WTC11 (cell line): ENCODE data around the gene KLHL14. TPM values are rescaled to one million over a fixed set of nuclear protein-coding genes. Genes with fewer than 3 reads are reported as not detected.

ENCODE experiments used
- ATAC-seq: fragments of 200-7000 bp; cut with Tn5 transposase; 2 replicates; pipeline ENCODE4 v1.10.0; 2021; ENCODE audit warnings: mild to moderate bottlenecking, moderate library complexity
- CTCF ChIA-PET: fragments of 300-600 bp; sonication (Branson Sonifier 250); formaldehyde crosslinking; loops from one replicate; lab custom pipeline; 2021; ENCODE audit warnings: antibody characterized with exemption; lab: Charles Lee
- POLR2A ChIA-PET: fragments of 350-600 bp; sonication (Branson Sonifier 250); formaldehyde crosslinking; loops from one replicate; lab custom pipeline; 2021; ENCODE audit warnings: antibody characterized with exemption; lab: Charles Lee
- DNase-seq: peaks from one replicate; pipeline ENCODE4 v3.0.0; 2021; ENCODE audit warnings: low spot score
- H3K27ac Mint-ChIP-seq: 2 replicates; pipeline ENCODE4 v1.8.0; 2021; ENCODE audit warnings: mixed read lengths
- H3K27me3 Mint-ChIP-seq: 2 replicates; pipeline ENCODE4 v1.8.0; 2021; ENCODE audit warnings: low read depth, mild to moderate bottlenecking, moderate library complexity, mixed read lengths
- H3K36me3 Mint-ChIP-seq: 2 replicates; pipeline ENCODE4 v1.8.0; 2021; ENCODE audit warnings: mixed read lengths
- H3K4me1 Mint-ChIP-seq: 2 replicates; pipeline ENCODE4 v1.8.0; 2022; ENCODE audit warnings: mixed read lengths
- H3K4me3 Mint-ChIP-seq: 2 replicates; pipeline ENCODE4 v1.8.0; 2021; ENCODE audit warnings: mild to moderate bottlenecking, moderate library complexity, mixed read lengths
- H3K9me3 Mint-ChIP-seq: 2 replicates; pipeline ENCODE4 v1.8.0; 2021; ENCODE audit warnings: mixed read lengths
- ATF1 ChIP-seq: sonication (generic); formaldehyde crosslinking; IDR thresholded peaks from 2 replicates; pipeline ENCODE4 v1.8.1; 2023; ENCODE audit warnings: mild to moderate bottlenecking, moderate library complexity, missing genetic modification reagents
- CBFB ChIP-seq: sonication (generic); formaldehyde crosslinking; IDR thresholded peaks from 2 replicates; pipeline ENCODE4 v1.8.1; 2022; ENCODE audit warnings: mild to moderate bottlenecking, low read depth, missing genetic modification reagents
- CTCF ChIP-seq: fragments of 200-600 bp; IDR thresholded peaks from 2 replicates; pipeline ENCODE4 v1.8.0; 2022; ENCODE audit warnings: antibody characterized with exemption
- SP1 ChIP-seq: sonication (generic); formaldehyde crosslinking; conservative IDR thresholded peaks from 2 replicates; pipeline ENCODE4 v1.8.1; 2022; ENCODE audit warnings: missing genetic modification reagents
- ZBTB21 ChIP-seq: sonication (generic); formaldehyde crosslinking; IDR thresholded peaks from 2 replicates; pipeline ENCODE4 v1.8.1; 2023; ENCODE audit warnings: mild to moderate bottlenecking, missing genetic modification reagents, borderline replicate concordance
- ZNF138 ChIP-seq: sonication (generic); formaldehyde crosslinking; conservative IDR thresholded peaks from 2 replicates; pipeline ENCODE4 v1.8.1; 2022; ENCODE audit warnings: mild to moderate bottlenecking, moderate library complexity, missing genetic modification reagents
- ZNF232 ChIP-seq: sonication (generic); formaldehyde crosslinking; IDR thresholded peaks from 2 replicates; pipeline ENCODE4 v1.8.0; 2022; ENCODE audit warnings: mild to moderate bottlenecking, missing genetic modification reagents
- ZNF317 ChIP-seq: sonication (generic); formaldehyde crosslinking; IDR thresholded peaks from 2 replicates; pipeline ENCODE4 v1.8.1; 2023; ENCODE audit warnings: low read depth, mild to moderate bottlenecking, moderate library complexity, missing genetic modification reagents, borderline replicate concordance
- ZNF416 ChIP-seq: fragments of 250-450 bp; sonication (Bioruptor Pico); IDR thresholded peaks from 2 replicates; pipeline ENCODE4 v1.9.0; 2021; ENCODE audit warnings: mild to moderate bottlenecking, inconsistent platforms
- total RNA-seq: library from RNA; stranded (reverse); gene quantifications from 3 replicates; pipeline ENCODE4 v1.2.3, GENCODE V29; 2021
- TF ChIP-seq, protein P1 (sequence below): sonication (generic); formaldehyde crosslinking; IDR thresholded peaks from 2 replicates; pipeline ENCODE4 v1.8.0; 2023; ENCODE audit warnings: mild to moderate bottlenecking, missing genetic modification reagents
- TF ChIP-seq, protein P2 (sequence below): fragments of 250-450 bp; sonication (Bioruptor Pico); IDR thresholded peaks from 2 replicates; pipeline ENCODE4 v2.1.2; 2022; ENCODE audit warnings: mild to moderate bottlenecking, moderate library complexity
- TF ChIP-seq, protein P3 (sequence below): sonication (generic); formaldehyde crosslinking; IDR thresholded peaks from 2 replicates; pipeline ENCODE4 v1.8.0; 2022; ENCODE audit warnings: mild to moderate bottlenecking, missing genetic modification reagents
- TF ChIP-seq, protein P4 (sequence below): sonication (generic); formaldehyde crosslinking; IDR thresholded peaks from 2 replicates; pipeline ENCODE4 v1.8.0; 2022; ENCODE audit warnings: mild to moderate bottlenecking, missing genetic modification reagents

The KLHL14 gene
- total RNA-seq, 1 experiment from 2014 or later = 4.3 TPM

GRCh38 chr18:32717126-32717525, 55.7 kb downstream of the KLHL14 start:
- H3K36me3 Mint-ChIP-seq = no peaks in the 10 kb centered on the region
- POLR2A ChIA-PET = no interaction called here
- peaks cover 4% of the 10 kb centered on the region; the same call in 1 of the 2 replicates for H3K9me3 Mint-ChIP-seq

DNA sequence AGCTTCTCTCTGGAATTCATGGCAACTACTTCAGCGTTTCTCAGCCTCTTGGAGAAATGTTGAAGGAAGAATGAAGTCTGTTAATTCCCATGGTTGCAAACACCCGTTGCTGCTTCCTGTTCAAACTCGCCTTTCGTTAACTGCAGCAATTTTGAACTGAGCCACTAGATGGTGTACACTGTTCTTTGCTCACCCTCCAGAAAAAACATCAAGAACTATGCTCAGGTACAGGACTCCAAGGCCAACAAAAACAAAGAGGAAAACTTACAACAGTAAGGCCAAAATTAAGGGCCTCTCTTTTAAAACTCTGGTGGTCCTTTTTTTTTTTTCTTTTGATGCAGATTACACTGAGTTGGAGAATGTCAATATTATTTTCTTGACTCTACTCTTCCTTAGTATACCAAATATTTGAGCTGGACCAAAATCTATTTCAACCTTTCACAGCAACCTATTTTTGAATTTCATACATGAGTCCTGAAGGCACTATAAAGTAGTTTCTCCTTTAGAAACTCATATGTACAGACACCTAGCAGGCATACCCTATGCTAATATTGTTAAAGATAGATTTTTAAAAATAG, 58.2 kb downstream of the KLHL14 start:
- Mint-ChIP-seq H3K27ac (no peak overlapping the region), H3K4me1 (peaks cover 8% of the 10 kb centered on the region), H3K27me3 (no peaks in the 10 kb centered on the region), H3K4me3 (no peak overlapping the region), H3K36me3 (no peaks in the 10 kb centered on the region), H3K9me3 (no peaks in the 10 kb centered on the region)
- DNase-seq (peak; percentile 37), ATAC-seq (peak; percentile 97)
- POLR2A ChIA-PET = interaction anchor here (0.7 kb wide), 1 partner anchor 470 kb away, joined by 3 read pairs; no protein-coding TSS in a partner anchor
- TF ChIP-seq ZNF232 (CRISPR knock-in tag) = no peak
- TF ChIP-seq, protein P1, sequence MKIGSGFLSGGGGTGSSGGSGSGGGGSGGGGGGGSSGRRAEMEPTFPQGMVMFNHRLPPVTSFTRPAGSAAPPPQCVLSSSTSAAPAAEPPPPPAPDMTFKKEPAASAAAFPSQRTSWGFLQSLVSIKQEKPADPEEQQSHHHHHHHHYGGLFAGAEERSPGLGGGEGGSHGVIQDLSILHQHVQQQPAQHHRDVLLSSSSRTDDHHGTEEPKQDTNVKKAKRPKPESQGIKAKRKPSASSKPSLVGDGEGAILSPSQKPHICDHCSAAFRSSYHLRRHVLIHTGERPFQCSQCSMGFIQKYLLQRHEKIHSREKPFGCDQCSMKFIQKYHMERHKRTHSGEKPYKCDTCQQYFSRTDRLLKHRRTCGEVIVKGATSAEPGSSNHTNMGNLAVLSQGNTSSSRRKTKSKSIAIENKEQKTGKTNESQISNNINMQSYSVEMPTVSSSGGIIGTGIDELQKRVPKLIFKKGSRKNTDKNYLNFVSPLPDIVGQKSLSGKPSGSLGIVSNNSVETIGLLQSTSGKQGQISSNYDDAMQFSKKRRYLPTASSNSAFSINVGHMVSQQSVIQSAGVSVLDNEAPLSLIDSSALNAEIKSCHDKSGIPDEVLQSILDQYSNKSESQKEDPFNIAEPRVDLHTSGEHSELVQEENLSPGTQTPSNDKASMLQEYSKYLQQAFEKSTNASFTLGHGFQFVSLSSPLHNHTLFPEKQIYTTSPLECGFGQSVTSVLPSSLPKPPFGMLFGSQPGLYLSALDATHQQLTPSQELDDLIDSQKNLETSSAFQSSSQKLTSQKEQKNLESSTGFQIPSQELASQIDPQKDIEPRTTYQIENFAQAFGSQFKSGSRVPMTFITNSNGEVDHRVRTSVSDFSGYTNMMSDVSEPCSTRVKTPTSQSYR (CRISPR knock-in tag) = no peak
- peak; percentile 57 for TF ChIP-seq CTCF
- no peak for TF ChIP-seq CBFB
- TF ChIP-seq, protein P2, sequence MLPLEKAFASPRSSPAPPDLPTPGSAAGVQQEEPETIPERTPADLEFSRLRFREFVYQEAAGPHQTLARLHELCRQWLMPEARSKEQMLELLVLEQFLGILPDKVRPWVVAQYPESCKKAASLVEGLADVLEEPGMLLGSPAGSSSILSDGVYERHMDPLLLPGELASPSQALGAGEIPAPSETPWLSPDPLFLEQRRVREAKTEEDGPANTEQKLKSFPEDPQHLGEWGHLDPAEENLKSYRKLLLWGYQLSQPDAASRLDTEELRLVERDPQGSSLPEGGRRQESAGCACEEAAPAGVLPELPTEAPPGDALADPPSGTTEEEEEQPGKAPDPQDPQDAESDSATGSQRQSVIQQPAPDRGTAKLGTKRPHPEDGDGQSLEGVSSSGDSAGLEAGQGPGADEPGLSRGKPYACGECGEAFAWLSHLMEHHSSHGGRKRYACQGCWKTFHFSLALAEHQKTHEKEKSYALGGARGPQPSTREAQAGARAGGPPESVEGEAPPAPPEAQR = no peak
- CTCF ChIA-PET = interaction anchor here (0.7 to 2.8 kb wide), 12 partner anchors 8 to 517 kb away, joined by 3 to 17 read pairs (median 4); partner anchors contain the start of gene KLHL14

More at GRCh38 chr18:32717126-32717525, 55.7 kb downstream of the KLHL14 start:
- Mint-ChIP-seq H3K4me3 (no peak overlapping the region), H3K27me3 (no peaks in the 10 kb centered on the region), H3K27ac (no peak overlapping the region), H3K4me1 (peaks cover 6% of the 10 kb centered on the region)
- ATAC-seq (no peak), DNase-seq (no peak)
- TF ChIP-seq, protein P3, sequence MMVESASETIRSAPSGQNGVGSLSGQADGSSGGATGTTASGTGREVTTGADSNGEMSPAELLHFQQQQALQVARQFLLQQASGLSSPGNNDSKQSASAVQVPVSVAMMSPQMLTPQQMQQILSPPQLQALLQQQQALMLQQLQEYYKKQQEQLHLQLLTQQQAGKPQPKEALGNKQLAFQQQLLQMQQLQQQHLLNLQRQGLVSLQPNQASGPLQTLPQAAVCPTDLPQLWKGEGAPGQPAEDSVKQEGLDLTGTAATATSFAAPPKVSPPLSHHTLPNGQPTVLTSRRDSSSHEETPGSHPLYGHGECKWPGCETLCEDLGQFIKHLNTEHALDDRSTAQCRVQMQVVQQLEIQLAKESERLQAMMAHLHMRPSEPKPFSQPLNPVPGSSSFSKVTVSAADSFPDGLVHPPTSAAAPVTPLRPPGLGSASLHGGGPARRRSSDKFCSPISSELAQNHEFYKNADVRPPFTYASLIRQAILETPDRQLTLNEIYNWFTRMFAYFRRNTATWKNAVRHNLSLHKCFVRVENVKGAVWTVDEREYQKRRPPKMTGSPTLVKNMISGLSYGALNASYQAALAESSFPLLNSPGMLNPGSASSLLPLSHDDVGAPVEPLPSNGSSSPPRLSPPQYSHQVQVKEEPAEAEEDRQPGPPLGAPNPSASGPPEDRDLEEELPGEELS = no peak
- CTCF ChIA-PET = no interaction called here

DNA sequence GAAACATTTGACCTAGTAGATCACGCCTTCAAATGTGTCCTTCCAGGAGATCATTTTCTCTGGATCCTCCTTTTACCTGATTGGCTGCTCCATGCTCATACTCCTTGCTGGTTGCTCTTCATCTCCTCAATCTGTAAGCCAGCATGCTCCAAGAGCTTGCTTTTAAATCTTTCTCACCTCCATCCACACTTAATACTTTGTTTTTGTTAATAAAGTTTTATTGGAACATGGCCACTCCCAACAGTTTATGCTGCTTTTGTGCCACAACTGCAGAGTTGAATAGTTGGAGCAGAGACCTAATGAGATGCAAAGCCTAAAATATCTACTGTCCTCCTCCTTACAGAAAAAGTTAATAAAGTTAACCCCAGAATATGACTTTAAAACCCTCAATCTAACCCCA, 60.0 kb downstream of the KLHL14 start:
- no peak overlapping the region for H3K27ac Mint-ChIP-seq
- H3K9me3 Mint-ChIP-seq = no peaks in the 10 kb centered on the region
- POLR2A ChIA-PET = no interaction called here
- DNase-seq (no peak), ATAC-seq (no peak)
- TF ChIP-seq ZNF416 (CRISPR knock-in tag) = no peak
- TF ChIP-seq, protein P4, sequence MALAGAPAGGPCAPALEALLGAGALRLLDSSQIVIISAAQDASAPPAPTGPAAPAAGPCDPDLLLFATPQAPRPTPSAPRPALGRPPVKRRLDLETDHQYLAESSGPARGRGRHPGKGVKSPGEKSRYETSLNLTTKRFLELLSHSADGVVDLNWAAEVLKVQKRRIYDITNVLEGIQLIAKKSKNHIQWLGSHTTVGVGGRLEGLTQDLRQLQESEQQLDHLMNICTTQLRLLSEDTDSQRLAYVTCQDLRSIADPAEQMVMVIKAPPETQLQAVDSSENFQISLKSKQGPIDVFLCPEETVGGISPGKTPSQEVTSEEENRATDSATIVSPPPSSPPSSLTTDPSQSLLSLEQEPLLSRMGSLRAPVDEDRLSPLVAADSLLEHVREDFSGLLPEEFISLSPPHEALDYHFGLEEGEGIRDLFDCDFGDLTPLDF (CRISPR knock-in tag) = no peak
- TF ChIP-seq ATF1 = no peak
- no peak for TF ChIP-seq ZBTB21 (CRISPR knock-in tag)
- no peak for TF ChIP-seq ZNF317 (CRISPR knock-in tag)
- TF ChIP-seq SP1 = no peak
- TF ChIP-seq ZNF138 = no peak
- TF ChIP-seq, all 79 proteins: peak for 0
- Mint-ChIP-seq H3K4me3 (no peak overlapping the region), H3K27me3 (no peaks in the 10 kb centered on the region), H3K36me3 (no peaks in the 10 kb centered on the region), H3K4me1 (peaks cover 8% of the 10 kb centered on the region)
- CTCF ChIA-PET = no interaction called here
